ENCODE measurements around the gene ABCB1. TPM values are rescaled to one million over a fixed set of nuclear protein-coding genes. Genes with fewer than 3 reads are reported as not detected.
"Not testable (repeated sequence)": the region's sequence is repeated elsewhere in the genome, so short reads cannot be mapped to it uniquely, and the experiment has no call there.

The ABCB1 gene
- total RNA-seq, 1 donor from 2014 or later = 5.5 TPM

GRCh38 chr7:87473192-87473591 is 127.5 kb downstream of the ABCB1 start:
- TF ChIP-seq CTCF (IDR thresholded peaks at IDR 0.05) = no peak
- Histone ChIP-seq H3K27ac (no peak overlapping the region), H3K4me3 (no peak overlapping the region), H3K9me3 (no peaks in the 10 kb centered on the region), H3K27me3 (no peaks in the 10 kb centered on the region), H3K4me1 (no peaks in the 10 kb centered on the region), H3K36me3 (no peaks in the 10 kb centered on the region)
- no peak for DNase-seq (ENCODE audit: low spot score in 2 of 2)
- intact Hi-C loops (cut with DNase I) = loop anchor here (5.0 kb wide), 1 partner anchor 321 kb away; the partner anchor contains the start of gene DMTF1

- intact Hi-C loops (cut with DNase I) = loop anchor here (5.0 kb wide), 1 partner anchor 319 kb away; the partner anchor contains the start of gene DMTF1
- Histone ChIP-seq H3K9me3 (no peaks in the 10 kb centered on the region), H3K27ac (no peak overlapping the region), H3K36me3 (no peaks in the 10 kb centered on the region), H3K4me1 (no peaks in the 10 kb centered on the region), H3K27me3 (no peaks in the 10 kb centered on the region), H3K4me3 (no peak overlapping the region)
- no peak for TF ChIP-seq CTCF (IDR thresholded peaks at IDR 0.05)
- no peak for DNase-seq (ENCODE audit: low spot score in 2 of 2)
Observed at GRCh38 chr7:87471473-87471872, 129.2 kb downstream of the ABCB1 start.

GRCh38 chr7:87469204-87469603 is 131.5 kb downstream of the ABCB1 start:
- H3K9me3 ChIP-seq; intact Hi-C loops (cut with DNase I); DNase-seq (ENCODE audit: low spot score in 2 of 2); H3K4me3 ChIP-seq; H3K4me1 ChIP-seq; H3K27ac ChIP-seq; H3K36me3 ChIP-seq; H3K27me3 ChIP-seq: not testable (repeated sequence)

- H3K4me3 ChIP-seq; intact Hi-C loops (cut with DNase I); H3K27ac ChIP-seq; H3K4me1 ChIP-seq; DNase-seq (ENCODE audit: low spot score in 2 of 2); H3K27me3 ChIP-seq; H3K36me3 ChIP-seq; H3K9me3 ChIP-seq: not testable (repeated sequence)
Observed at GRCh38 chr7:87465534-87465880, 135.2 kb downstream of the ABCB1 start.

- H3K36me3 ChIP-seq; DNase-seq (ENCODE audit: low spot score in 2 of 2); intact Hi-C loops (cut with DNase I); H3K9me3 ChIP-seq; H3K27ac ChIP-seq; H3K4me1 ChIP-seq; H3K27me3 ChIP-seq; H3K4me3 ChIP-seq: not testable (repeated sequence)
Observed at GRCh38 chr7:87464830-87465533, 135.7 kb downstream of the ABCB1 start.

GRCh38 chr7:87463982-87464381 is 136.7 kb downstream of the ABCB1 start:
- Histone ChIP-seq H3K27me3 (no peaks in the 10 kb centered on the region), H3K27ac (no peak overlapping the region), H3K4me3 (no peak overlapping the region), H3K9me3 (no peaks in the 10 kb centered on the region), H3K36me3 (no peaks in the 10 kb centered on the region), H3K4me1 (no peaks in the 10 kb centered on the region)
- no peak for DNase-seq (ENCODE audit: low spot score in 2 of 2)
- TF ChIP-seq CTCF (IDR thresholded peaks at IDR 0.05) = no peak
- intact Hi-C loops (cut with DNase I) = no loop called here

- DNase-seq (ENCODE audit: low spot score in 2 of 2); H3K4me3 ChIP-seq; H3K36me3 ChIP-seq; H3K27me3 ChIP-seq; H3K9me3 ChIP-seq; H3K27ac ChIP-seq; H3K4me1 ChIP-seq; intact Hi-C loops (cut with DNase I): not testable (repeated sequence)
Observed at GRCh38 chr7:87460444-87460843, 140.2 kb downstream of the ABCB1 start.

- Histone ChIP-seq H3K36me3 (no peaks in the 10 kb centered on the region), H3K9me3 (no peaks in the 10 kb centered on the region), H3K4me3 (no peak overlapping the region), H3K27ac (no peak overlapping the region), H3K4me1 (no peaks in the 10 kb centered on the region), H3K27me3 (no peaks in the 10 kb centered on the region)
- intact Hi-C loops (cut with DNase I) = no loop called here
- DNase-seq (ENCODE audit: low spot score in 2 of 2) = no peak
- no peak for TF ChIP-seq CTCF (IDR thresholded peaks at IDR 0.05)
Observed at GRCh38 chr7:87459941-87460340, 140.7 kb downstream of the ABCB1 start.
